GM12873 (cell line): ENCODE results near the gene PEF1.

Experiments
- TF ChIP-seq, protein P1 (sequence below): IDR thresholded peaks from 2 replicates; pipeline ENCODE4 v1.5.1; 2012; ENCODE audit warnings: low read depth, mild to moderate bottlenecking, moderate library complexity, low read length, control low read depth; ENCODE audit not compliant: insufficient read depth; ENCODE audit errors: missing control alignments

PEF1 gene

DNA sequence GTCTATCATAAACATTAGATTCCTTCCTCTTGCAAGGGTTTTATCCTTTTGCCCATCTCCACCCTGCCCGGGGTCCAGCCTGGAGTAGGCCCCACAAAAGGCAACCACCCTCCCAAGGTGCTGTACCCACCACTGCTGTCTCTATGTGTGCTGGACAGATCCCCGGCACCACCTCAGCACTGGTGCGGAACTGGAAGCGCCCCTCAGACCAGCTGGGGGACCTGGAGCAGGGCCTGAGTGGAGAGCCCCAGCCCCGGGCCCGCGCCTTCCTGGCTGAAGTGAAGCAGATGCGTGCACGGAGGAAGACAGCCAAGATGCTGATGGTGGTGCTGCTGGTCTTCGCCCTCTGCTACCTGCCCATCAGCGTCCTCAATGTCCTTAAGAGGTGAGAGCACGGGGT lies 21.3 kb downstream of the PEF1 start:
- TF ChIP-seq, protein P1, sequence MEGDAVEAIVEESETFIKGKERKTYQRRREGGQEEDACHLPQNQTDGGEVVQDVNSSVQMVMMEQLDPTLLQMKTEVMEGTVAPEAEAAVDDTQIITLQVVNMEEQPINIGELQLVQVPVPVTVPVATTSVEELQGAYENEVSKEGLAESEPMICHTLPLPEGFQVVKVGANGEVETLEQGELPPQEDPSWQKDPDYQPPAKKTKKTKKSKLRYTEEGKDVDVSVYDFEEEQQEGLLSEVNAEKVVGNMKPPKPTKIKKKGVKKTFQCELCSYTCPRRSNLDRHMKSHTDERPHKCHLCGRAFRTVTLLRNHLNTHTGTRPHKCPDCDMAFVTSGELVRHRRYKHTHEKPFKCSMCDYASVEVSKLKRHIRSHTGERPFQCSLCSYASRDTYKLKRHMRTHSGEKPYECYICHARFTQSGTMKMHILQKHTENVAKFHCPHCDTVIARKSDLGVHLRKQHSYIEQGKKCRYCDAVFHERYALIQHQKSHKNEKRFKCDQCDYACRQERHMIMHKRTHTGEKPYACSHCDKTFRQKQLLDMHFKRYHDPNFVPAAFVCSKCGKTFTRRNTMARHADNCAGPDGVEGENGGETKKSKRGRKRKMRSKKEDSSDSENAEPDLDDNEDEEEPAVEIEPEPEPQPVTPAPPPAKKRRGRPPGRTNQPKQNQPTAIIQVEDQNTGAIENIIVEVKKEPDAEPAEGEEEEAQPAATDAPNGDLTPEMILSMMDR: no peak

DNA sequence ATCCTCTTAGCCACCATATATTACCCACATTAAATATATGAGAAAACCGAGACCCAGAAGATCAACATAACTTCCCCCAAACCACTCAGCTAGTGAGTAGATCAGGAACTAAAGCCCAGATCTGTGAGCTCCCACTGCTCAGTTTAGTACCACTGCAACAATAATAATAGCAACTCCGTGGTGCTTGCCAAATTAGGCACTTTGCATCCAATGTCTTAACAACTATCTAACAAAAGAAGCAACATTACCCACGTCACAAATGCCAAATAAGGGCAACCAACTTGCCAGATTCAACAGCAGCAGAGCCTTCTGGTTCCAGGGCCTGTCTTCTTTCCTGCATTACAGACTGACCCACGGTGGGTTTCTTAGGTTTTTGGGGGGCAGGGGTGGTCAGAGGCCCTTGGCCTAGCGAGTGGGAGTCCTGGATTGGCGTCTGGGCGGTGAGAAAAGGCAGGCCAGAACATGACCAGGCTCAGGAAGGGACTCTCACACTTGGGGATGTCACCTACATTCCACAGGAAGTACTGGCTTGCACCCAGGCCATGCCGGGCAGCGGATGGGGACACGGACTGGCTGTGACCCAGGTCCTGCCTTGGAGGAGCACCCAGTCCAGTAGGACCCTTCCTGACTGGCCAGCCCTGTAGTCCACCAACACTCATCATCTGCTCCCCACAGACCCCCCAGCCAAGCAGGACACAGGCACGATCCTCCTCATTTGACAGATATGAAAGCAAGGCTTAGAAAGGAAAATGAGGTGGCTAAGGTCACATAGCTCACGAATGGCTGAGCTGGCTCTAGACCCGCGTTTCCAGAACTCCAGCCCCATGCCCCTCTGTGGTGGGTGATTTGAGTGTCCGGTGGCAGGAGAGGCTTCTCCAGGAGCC lies 22.6 kb downstream of the PEF1 start:
- TF ChIP-seq, protein P1: no peak

DNA sequence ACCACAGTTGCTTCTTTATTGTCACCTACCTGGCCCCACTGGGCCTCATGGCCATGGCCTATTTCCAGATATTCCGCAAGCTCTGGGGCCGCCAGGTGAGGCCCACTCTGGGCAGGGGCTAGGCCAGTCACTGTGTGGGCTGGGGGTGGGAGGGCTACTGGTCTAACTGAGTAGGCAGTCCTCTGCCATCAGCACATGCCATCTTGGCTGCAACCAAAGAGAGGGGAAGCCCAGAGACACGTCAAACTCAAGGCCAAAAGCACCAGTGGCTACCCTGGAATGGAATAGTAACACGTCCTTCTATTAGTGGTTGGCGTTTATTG lies 23.2 kb downstream of the PEF1 start:
- TF ChIP-seq, protein P1: no peak

DNA sequence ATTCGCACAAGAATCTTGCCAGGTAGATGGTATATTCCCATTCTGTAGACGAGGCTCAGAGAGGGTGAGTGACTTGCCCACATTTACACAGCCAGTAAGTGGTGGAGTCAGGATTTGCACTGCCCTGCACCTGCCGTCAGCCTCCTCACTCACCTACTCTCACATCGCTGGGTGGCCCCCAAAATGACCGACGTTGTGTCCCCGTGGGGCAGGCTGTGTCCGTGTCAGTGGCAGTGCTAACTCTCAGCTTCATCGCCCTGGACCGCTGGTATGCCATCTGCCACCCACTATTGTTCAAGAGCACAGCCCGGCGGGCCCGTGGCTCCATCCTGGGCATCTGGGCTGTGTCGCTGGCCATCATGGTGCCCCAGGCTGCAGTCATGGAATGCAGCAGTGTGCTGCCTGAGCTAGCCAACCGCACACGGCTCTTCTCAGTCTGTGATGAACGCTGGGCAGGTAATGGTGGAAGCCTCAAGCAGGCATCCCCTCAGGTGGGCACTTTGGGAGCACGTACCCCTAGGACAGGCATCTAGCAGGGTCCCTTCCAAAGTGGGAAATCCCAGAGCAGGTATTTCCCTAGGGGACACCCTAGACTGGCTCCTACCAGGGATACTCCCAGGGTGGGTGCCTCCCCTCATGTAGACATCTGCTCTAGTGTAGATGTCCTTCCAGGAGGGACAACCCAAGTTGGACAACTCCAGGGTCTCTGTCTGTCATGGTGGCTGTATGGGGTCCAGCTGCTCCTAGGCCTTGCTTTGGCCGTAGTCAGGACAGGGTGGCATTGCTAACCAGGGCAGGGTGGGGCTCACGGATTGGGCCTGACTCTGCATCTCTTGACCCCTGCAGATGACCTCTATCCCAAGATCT lies 23.8 kb downstream of the PEF1 start:
- TF ChIP-seq, protein P1: no peak

DNA sequence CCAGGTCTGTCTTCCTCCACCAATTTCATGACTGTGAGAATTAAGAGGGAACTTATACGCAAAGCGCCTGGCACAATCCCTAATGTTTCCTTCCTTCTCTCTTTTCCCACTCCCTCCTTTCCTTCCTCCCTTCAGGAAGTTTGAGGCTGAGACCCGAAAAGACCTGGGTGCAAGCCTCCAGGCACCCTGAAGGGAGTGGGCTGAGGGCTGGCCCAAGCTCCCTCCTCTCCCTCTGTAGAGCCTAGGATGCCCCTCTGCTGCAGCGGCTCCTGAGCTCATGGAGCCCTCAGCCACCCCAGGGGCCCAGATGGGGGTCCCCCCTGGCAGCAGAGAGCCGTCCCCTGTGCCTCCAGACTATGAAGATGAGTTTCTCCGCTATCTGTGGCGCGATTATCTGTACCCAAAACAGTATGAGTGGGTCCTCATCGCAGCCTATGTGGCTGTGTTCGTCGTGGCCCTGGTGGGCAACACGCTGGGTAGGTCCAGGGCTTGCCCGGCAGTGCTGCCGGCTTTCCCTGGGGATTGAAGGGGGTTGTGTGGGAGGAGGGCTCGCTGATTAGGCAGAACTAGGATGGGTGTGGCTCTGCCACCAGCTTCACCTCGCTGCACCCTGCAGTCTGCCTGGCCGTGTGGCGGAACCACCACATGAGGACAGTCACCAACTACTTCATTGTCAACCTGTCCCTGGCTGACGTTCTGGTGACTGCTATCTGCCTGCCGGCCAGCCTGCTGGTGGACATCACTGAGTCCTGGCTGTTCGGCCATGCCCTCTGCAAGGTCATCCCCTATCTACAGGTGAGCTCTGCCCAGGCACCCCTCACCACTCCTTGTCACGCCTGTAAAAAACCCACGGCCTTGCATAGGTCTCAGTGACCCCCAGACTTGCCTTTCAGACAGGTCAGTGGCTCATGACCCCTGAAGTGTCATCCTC lies 25.5 kb downstream of the PEF1 start:
- TF ChIP-seq, protein P1: no peak

DNA sequence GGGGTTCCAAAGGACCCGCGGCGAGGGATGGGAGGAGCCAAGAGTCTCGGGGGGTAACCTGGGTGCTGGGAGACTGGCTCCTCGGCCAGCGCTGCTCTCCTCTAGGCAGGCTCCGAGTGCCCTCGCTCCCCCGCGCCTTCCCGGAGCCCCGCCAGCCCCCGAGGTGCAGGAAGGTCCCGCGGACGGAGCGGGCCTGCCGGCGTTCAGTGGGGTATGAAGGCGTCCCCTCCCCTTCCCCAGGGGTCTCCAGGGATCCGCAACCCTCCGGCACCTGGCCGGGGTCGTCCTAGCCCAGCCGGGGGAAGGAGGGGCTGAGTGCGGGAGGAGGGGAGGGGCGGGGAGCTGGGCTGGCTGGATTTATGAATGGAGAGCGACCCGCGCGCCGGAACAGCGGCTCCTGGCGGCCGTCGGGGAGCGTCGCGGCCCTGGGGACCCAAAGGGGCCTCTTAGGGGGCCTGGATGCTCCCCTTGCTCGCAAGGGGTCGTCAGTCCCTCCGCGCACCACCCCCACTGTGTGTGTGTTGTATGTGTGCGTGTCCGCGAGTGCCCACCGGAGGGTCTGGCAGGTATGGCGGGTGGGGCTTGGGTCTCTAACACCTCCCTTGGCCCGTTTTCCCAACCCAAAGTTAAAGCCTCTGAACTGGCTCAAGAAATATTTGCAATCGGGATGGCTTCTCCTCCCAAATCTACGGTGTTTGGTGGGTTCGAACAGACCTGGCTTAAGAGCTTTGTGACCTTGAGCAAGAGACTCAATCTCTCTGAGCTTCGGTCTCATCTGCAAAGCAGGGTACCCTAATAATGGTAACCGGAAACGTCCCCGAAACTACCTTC lies 26.5 kb downstream of the PEF1 start:
- TF ChIP-seq, protein P1: peak; percentile 78
